GM12878 (cell line): ENCODE results near the gene TMC6. TPM values are rescaled to one million over a fixed set of nuclear protein-coding genes. Genes with fewer than 3 reads are reported as not detected.

Experiments used
- BCL11A ChIP-seq: IDR thresholded peaks from 2 replicates; pipeline ENCODE4 v1.6.1; 2011; ENCODE audit warnings: low read depth, low read length
- CBFB ChIP-seq: IDR thresholded peaks from 2 replicates; pipeline ENCODE4 v1.6.1; 2016; ENCODE audit warnings: antibody characterized with exemption, low read depth
- DPF2 ChIP-seq: fragments of 450-650 bp; IDR thresholded peaks from 2 replicates; pipeline ENCODE4 v1.6.1; 2017; ENCODE audit warnings: mild to moderate bottlenecking
- EED ChIP-seq: sonication (generic); IDR thresholded peaks from 2 replicates; pipeline ENCODE4 v1.6.1; 2016; ENCODE audit warnings: antibody characterized with exemption, low read depth
- ESRRA ChIP-seq: IDR thresholded peaks from 2 replicates; pipeline ENCODE4 v1.6.1; 2012; ENCODE audit warnings: mild to moderate bottlenecking, low read length, improper control_type of control experiment
- FOS ChIP-seq: IDR thresholded peaks from 3 replicates; pipeline ENCODE4 v1.6.1; 2011; ENCODE audit warnings: borderline replicate concordance; ENCODE audit not compliant: insufficient read length; ENCODE audit errors: extremely low read depth
- FOXM1 ChIP-seq: IDR thresholded peaks from 2 replicates; pipeline ENCODE4 v1.6.1; 2012; ENCODE audit warnings: low read depth, mild to moderate bottlenecking, inconsistent platforms, low read length, moderate library complexity
- HDGF ChIP-seq: fragments of 450-650 bp; IDR thresholded peaks from 2 replicates; pipeline ENCODE4 v1.6.1; 2016; ENCODE audit warnings: antibody characterized with exemption
- IKZF1 ChIP-seq: fragments of 450-650 bp; conservative IDR thresholded peaks from 2 replicates; pipeline ENCODE4 v1.6.1; 2017; ENCODE audit warnings: antibody characterized with exemption, mild to moderate bottlenecking
- MTA2 ChIP-seq: fragments of 450-650 bp; IDR thresholded peaks from 2 replicates; pipeline ENCODE4 v1.6.1; 2016; ENCODE audit warnings: low read depth, mild to moderate bottlenecking, moderate library complexity
- SMAD1 ChIP-seq: fragments of 450-650 bp; IDR thresholded peaks from 2 replicates; pipeline ENCODE4 v1.6.1; 2018; ENCODE audit warnings: mild to moderate bottlenecking, low read depth; ENCODE audit not compliant: partially characterized antibody
- SREBF1 ChIP-seq: IDR thresholded peaks from 2 replicates; pipeline ENCODE4 v1.6.1; 2012; ENCODE audit warnings: mild to moderate bottlenecking, low read length
- TAF1 ChIP-seq: IDR thresholded peaks from 2 replicates; pipeline ENCODE4 v1.6.1; 2011; ENCODE audit warnings: mild to moderate bottlenecking, low read depth, low read length, borderline replicate concordance
- YY1 ChIP-seq: IDR thresholded peaks from 2 replicates; pipeline ENCODE4 v1.6.1; 2011; ENCODE audit warnings: low read depth, mild to moderate bottlenecking, low read length
- ZBTB11 ChIP-seq: fragments of 450-650 bp; formaldehyde crosslinking; IDR thresholded peaks from 2 replicates; pipeline ENCODE4 v1.5.0; 2022; ENCODE audit warnings: mild to moderate bottlenecking, missing genetic modification characterization
- ZBTB33 ChIP-seq: fragments of 450-650 bp; IDR thresholded peaks from 2 replicates; pipeline ENCODE4 v1.6.1; 2017; ENCODE audit warnings: mild to moderate bottlenecking
- ZBTB4 ChIP-seq: fragments of 450-650 bp; formaldehyde crosslinking; IDR thresholded peaks from 2 replicates; pipeline ENCODE4 v1.4.0; 2022; ENCODE audit warnings: mild to moderate bottlenecking, moderate library complexity
- ZNF24 ChIP-seq: fragments of 450-650 bp; IDR thresholded peaks from 2 replicates; pipeline ENCODE4 v1.6.1; 2017; ENCODE audit warnings: antibody characterized with exemption, mild to moderate bottlenecking
- ZSCAN29 ChIP-seq: fragments of 450-650 bp; IDR thresholded peaks from 2 replicates; pipeline ENCODE4 v1.6.1; 2017; ENCODE audit warnings: mild to moderate bottlenecking, moderate library complexity
- polyA plus RNA-seq, 11 experiments: library from polyadenylated mRNA; depleted of rRNA in 4 of 11; unstranded in 6 of 11; stranded (reverse) in 5 of 11; fragments of >200 nt; fragmentation: Nextera tagmentation in 4 of 11; fragmentation: Illumina TruSeq in 1 of 11; extraction: Ambion mirVana in 4 of 11; extraction: Trizol in 1 of 11; gene quantifications; 1 replicate in 1 of 11; 2 replicates in 10 of 11; pipeline versions ENCODE4 v1.2.1 to v1.2.3, GENCODE V29; 2011 to 2016; ENCODE audit warnings: inconsistent platforms in 2 of 11, missing spikeins in 2 of 11, low read depth in 1 of 11
- total RNA-seq, 4 experiments: library from RNA; depleted of rRNA in 3 of 4; stranded (reverse); fragments of >200 nt in 3 of 4; fragmentation: Illumina TruSeq in 1 of 4; extraction: Trizol in 1 of 4; gene quantifications; 2 replicates each; pipeline versions ENCODE4 v1.2.1 to v1.2.3, GENCODE V29; 2013 to 2021
- TF ChIP-seq, protein P1 (sequence below): IDR thresholded peaks from 2 replicates; pipeline ENCODE4 v1.6.1; 2011; ENCODE audit warnings: borderline replicate concordance, low read depth, mild to moderate bottlenecking, moderate library complexity, mixed read lengths, low read length; ENCODE audit not compliant: insufficient read depth; ENCODE audit errors: extremely low read length
- TF ChIP-seq, protein P2 (sequence below): fragments of 450-650 bp; IDR thresholded peaks from 2 replicates; pipeline ENCODE4 v1.6.1; 2017; ENCODE audit warnings: borderline replicate concordance

The TMC6 gene
- total and polyA plus RNA-seq, 10 of the 15 experiments (the other 5 are each of a cell fraction or from before 2014, with no cell fraction given) = 1.9 to 232 (median 60.6) TPM

GRCh38 chr17:78174346-78174869 is 45.9 kb upstream of the TMC6 start (continued):
- TF ChIP-seq SMAD1 = no peak
- TF ChIP-seq DPF2 = peak; percentile 71
- peak; percentile 86 for TF ChIP-seq IKZF1
- TF ChIP-seq ZBTB11 (CRISPR knock-in tag) = 0 out of 2 replicates have a peak, but pooled peaks have one; percentile 21
- TF ChIP-seq, protein P1, sequence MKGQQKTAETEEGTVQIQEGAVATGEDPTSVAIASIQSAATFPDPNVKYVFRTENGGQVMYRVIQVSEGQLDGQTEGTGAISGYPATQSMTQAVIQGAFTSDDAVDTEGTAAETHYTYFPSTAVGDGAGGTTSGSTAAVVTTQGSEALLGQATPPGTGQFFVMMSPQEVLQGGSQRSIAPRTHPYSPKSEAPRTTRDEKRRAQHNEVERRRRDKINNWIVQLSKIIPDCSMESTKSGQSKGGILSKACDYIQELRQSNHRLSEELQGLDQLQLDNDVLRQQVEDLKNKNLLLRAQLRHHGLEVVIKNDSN = no peak
- TF ChIP-seq BCL11A = no peak
- TF ChIP-seq MTA2 = no peak
- TF ChIP-seq FOXM1 = no peak
- TF ChIP-seq ZBTB4 = no peak
- 0 out of 2 replicates have a peak, but pooled peaks have one; percentile 31 for TF ChIP-seq CBFB
- TF ChIP-seq ESRRA = no peak
- TF ChIP-seq, protein P2, sequence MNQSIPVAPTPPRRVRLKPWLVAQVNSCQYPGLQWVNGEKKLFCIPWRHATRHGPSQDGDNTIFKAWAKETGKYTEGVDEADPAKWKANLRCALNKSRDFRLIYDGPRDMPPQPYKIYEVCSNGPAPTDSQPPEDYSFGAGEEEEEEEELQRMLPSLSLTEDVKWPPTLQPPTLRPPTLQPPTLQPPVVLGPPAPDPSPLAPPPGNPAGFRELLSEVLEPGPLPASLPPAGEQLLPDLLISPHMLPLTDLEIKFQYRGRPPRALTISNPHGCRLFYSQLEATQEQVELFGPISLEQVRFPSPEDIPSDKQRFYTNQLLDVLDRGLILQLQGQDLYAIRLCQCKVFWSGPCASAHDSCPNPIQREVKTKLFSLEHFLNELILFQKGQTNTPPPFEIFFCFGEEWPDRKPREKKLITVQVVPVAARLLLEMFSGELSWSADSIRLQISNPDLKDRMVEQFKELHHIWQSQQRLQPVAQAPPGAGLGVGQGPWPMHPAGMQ = no peak
- TF ChIP-seq ZSCAN29 = no peak
- TF ChIP-seq SREBF1 = no peak
- TF ChIP-seq FOS = no peak
- no peak for TF ChIP-seq TAF1
- TF ChIP-seq YY1 = no peak
- TF ChIP-seq ZBTB33 = no peak
- peak; percentile 65; the same call in 1 of the 2 replicates for TF ChIP-seq EED
- no peak for TF ChIP-seq ZNF24
- 0 out of 2 replicates have a peak, but pooled peaks have one; percentile 64 for TF ChIP-seq HDGF
